ENCODE measurements around the gene KLHL29.

- no peak for TF ChIP-seq POLR2AphosphoS5 (IDR thresholded peaks at IDR 0.05; ENCODE audit: low read depth, low read length)
- TF ChIP-seq POLR2A (IDR thresholded peaks at IDR 0.05; ENCODE audit: low read depth, low read length), result no peak
Measured at GRCh38 chr2:23642516-23642915, 257.5 kb downstream of the KLHL29 start.
